ENCODE data around the gene SERGEF. TPM values are rescaled to one million over a fixed set of nuclear protein-coding genes. Genes with fewer than 3 reads are reported as not detected.

Gene SERGEF
- total RNA-seq, 2 donors from 2014 or later = 29.9 to 39.4 TPM

GRCh38 chr11:17931595-17931994 is 81.3 kb downstream of the SERGEF start:
- H3K4me1 ChIP-seq (replicated peaks) = no peaks in the 10 kb centered on the region
- no peaks in the 10 kb centered on the region for H3K27me3 ChIP-seq (replicated peaks; ENCODE audit: insufficient read depth)
- no peaks in the 10 kb centered on the region for H3K9me3 ChIP-seq
- H3K36me3 ChIP-seq = no peaks in the 10 kb centered on the region
- no peak overlapping the region for H3K27ac ChIP-seq
- no peak overlapping the region for H3K4me3 ChIP-seq
- TF ChIP-seq CTCF (IDR thresholded peaks at IDR 0.05) (no peak), POLR2A (IDR thresholded peaks at IDR 0.05) (no peak), POLR2AphosphoS5 (IDR thresholded peaks at IDR 0.05) (no peak)
- no peak for DNase-seq (ENCODE audit: low spot score)
- WGBS = 76% methylated on average over 1 of the region's 1 CpG
- intact Hi-C loops (cut with DNase I) = no loop called here

GRCh38 chr11:17930544-17931125 is 82.2 kb downstream of the SERGEF start:
- intact Hi-C loops (cut with DNase I) = no loop called here
- WGBS = 100% methylated on average over 3 of the region's 3 CpGs
- no peaks in the 10 kb centered on the region for H3K4me1 ChIP-seq (replicated peaks)
- no peak for DNase-seq (ENCODE audit: low spot score)
- no peak for TF ChIP-seq POLR2A (IDR thresholded peaks at IDR 0.05)
- TF ChIP-seq POLR2AphosphoS5 (IDR thresholded peaks at IDR 0.05) = no peak
- TF ChIP-seq CTCF (IDR thresholded peaks at IDR 0.05) = no peak
- H3K4me3 ChIP-seq = no peak overlapping the region
- no peaks in the 10 kb centered on the region for H3K36me3 ChIP-seq
- H3K27ac ChIP-seq = no peak overlapping the region
- no peaks in the 10 kb centered on the region for H3K27me3 ChIP-seq (replicated peaks; ENCODE audit: insufficient read depth)
- H3K9me3 ChIP-seq = no peaks in the 10 kb centered on the region

- intact Hi-C loops (cut with DNase I) = no loop called here
- WGBS = 93% methylated on average over 3 of the region's 3 CpGs
- TF ChIP-seq POLR2A (IDR thresholded peaks at IDR 0.05) = no peak
- TF ChIP-seq CTCF (IDR thresholded peaks at IDR 0.05) = no peak
- TF ChIP-seq POLR2AphosphoS5 (IDR thresholded peaks at IDR 0.05) = no peak
These were observed 83.7 kb downstream of the SERGEF start for GRCh38 chr11:17929171-17929570.

GRCh38 chr11:17927681-17928343 is 85.0 kb downstream of the SERGEF start:
- no peak overlapping the region for H3K4me3 ChIP-seq
- DNase-seq (ENCODE audit: low spot score) = no peak
- TF ChIP-seq POLR2A (IDR thresholded peaks at IDR 0.05) (no peak), CTCF (IDR thresholded peaks at IDR 0.05) (no peak), POLR2AphosphoS5 (IDR thresholded peaks at IDR 0.05) (no peak)
- no peaks in the 10 kb centered on the region for H3K9me3 ChIP-seq
- no peaks in the 10 kb centered on the region for H3K36me3 ChIP-seq
- WGBS = 44% methylated on average over 3 of the region's 3 CpGs
- H3K27ac ChIP-seq = no peak overlapping the region
- H3K27me3 ChIP-seq (replicated peaks; ENCODE audit: insufficient read depth) = no peaks in the 10 kb centered on the region
- intact Hi-C loops (cut with DNase I) = no loop called here
- no peaks in the 10 kb centered on the region for H3K4me1 ChIP-seq (replicated peaks)

More at GRCh38 chr11:17929171-17929570, 83.7 kb downstream of the SERGEF start:
- no peaks in the 10 kb centered on the region for H3K9me3 ChIP-seq
- no peaks in the 10 kb centered on the region for H3K36me3 ChIP-seq
- DNase-seq (ENCODE audit: low spot score) = no peak
- no peaks in the 10 kb centered on the region for H3K4me1 ChIP-seq (replicated peaks)
- no peaks in the 10 kb centered on the region for H3K27me3 ChIP-seq (replicated peaks; ENCODE audit: insufficient read depth)
- H3K4me3 ChIP-seq = no peak overlapping the region
- no peak overlapping the region for H3K27ac ChIP-seq

GRCh38 chr11:17927041-17927440 is 85.8 kb downstream of the SERGEF start:
- no peak overlapping the region for H3K27ac ChIP-seq
- WGBS = 86% methylated on average over 3 of the region's 3 CpGs
- no peaks in the 10 kb centered on the region for H3K4me1 ChIP-seq (replicated peaks)
- H3K36me3 ChIP-seq = no peaks in the 10 kb centered on the region
- H3K4me3 ChIP-seq = no peak overlapping the region
- no peaks in the 10 kb centered on the region for H3K9me3 ChIP-seq
- DNase-seq (ENCODE audit: low spot score) = no peak
- TF ChIP-seq POLR2AphosphoS5 (IDR thresholded peaks at IDR 0.05) = no peak
- TF ChIP-seq CTCF (IDR thresholded peaks at IDR 0.05) = no peak
- no peak for TF ChIP-seq POLR2A (IDR thresholded peaks at IDR 0.05)
- no peaks in the 10 kb centered on the region for H3K27me3 ChIP-seq (replicated peaks; ENCODE audit: insufficient read depth)
- intact Hi-C loops (cut with DNase I) = no loop called here

All from prostate gland (tissue), 2 donors.